Lower leg skin (tissue), 3 donors: Measurements from ENCODE around the gene TSPAN15.

Experiments
- POLR2A ChIP-seq, 2 donors: fragments of 450-650 bp; IDR thresholded peaks; one replicate each; pipeline ENCODE4 v1.6.1; 2016 to 2017; ENCODE audit warnings: antibody characterized with exemption in 2 of 2, mild to moderate bottlenecking in 1 of 2, moderate library complexity in 1 of 2
- TF ChIP-seq, protein P1 (sequence below), 3 donors: fragments of 450-650 bp; IDR thresholded peaks; one replicate each; pipeline ENCODE4 v1.5.1; 2016; ENCODE audit warnings: antibody characterized with exemption in 3 of 3, mild to moderate bottlenecking in 3 of 3, moderate library complexity in 2 of 3

DNA sequence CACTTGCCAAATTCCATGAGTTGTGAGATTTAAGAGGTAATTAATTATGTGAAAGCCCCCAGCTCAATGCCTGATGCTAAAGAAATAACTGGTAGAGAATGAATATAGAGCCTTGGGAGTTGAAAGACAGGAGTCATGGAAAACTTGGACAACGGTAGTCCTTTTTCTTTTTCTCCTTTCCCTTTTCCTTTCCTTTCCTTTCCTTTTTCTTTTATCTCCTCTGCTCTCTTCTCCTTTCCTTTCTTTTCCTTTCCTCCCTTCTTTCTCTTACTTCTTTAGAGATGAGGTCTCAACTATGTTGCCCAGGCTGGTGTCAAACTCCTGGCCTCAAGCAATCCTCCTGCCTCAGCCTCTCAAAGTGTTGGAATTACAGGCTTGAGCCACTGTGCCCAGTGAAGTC, 7.9 kb upstream of the TSPAN15 start:
- TF ChIP-seq, protein P1, sequence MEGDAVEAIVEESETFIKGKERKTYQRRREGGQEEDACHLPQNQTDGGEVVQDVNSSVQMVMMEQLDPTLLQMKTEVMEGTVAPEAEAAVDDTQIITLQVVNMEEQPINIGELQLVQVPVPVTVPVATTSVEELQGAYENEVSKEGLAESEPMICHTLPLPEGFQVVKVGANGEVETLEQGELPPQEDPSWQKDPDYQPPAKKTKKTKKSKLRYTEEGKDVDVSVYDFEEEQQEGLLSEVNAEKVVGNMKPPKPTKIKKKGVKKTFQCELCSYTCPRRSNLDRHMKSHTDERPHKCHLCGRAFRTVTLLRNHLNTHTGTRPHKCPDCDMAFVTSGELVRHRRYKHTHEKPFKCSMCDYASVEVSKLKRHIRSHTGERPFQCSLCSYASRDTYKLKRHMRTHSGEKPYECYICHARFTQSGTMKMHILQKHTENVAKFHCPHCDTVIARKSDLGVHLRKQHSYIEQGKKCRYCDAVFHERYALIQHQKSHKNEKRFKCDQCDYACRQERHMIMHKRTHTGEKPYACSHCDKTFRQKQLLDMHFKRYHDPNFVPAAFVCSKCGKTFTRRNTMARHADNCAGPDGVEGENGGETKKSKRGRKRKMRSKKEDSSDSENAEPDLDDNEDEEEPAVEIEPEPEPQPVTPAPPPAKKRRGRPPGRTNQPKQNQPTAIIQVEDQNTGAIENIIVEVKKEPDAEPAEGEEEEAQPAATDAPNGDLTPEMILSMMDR (IDR thresholded peaks at IDR 0.05), result no peak
- TF ChIP-seq POLR2A (IDR thresholded peaks at IDR 0.05), result no peak
